Endothelial cell of umbilical vein (primary cell): ENCODE results near the gene MEX3C. TPM values are rescaled to one million over a fixed set of nuclear protein-coding genes. Genes with fewer than 3 reads are reported as not detected.

Source experiments
- BruUV-seq: library from RNA; stranded (reverse); fragments of 400-500 nt; replicated peaks from 2 replicates; lab custom pipeline; 2021; lab: Mats Ljungman, UMichigan
- CTCF ChIA-PET: fragments of 300-600, 350-600 bp; sonication (Branson Sonifier 250); formaldehyde crosslinking; loops from one replicate; lab custom pipeline; 2021; ENCODE audit warnings: antibody characterized with exemption, inconsistent platforms; lab: Charles Lee
- POLR2A ChIA-PET: fragments of 300-600, 350-600 bp; sonication (Branson Sonifier 250); formaldehyde crosslinking; loops from one replicate; lab custom pipeline; 2021; ENCODE audit warnings: antibody characterized with exemption, inconsistent platforms; lab: Charles Lee
- DNase-seq: peaks from one replicate; pipeline ENCODE4 v3.0.0-alpha.2; 2011; ENCODE audit warnings: low read depth, low spot score
- FAIRE-seq: peaks from 2 replicates; lab custom pipeline; 2011; peaks lifted over from hg19 to GRCh38; lab: Jason Lieb, UNC
- H2AFZ ChIP-seq: 2 replicates; pipeline ENCODE4 v1.6.0; 2012; ENCODE audit warnings: low read depth, low read length, control low read depth, inconsistent platforms
- H3K27ac ChIP-seq: 2 replicates; pipeline ENCODE4 v1.5.1; 2011; ENCODE audit warnings: low read depth, mild to moderate bottlenecking, control low read depth, low read length, moderate library complexity; ENCODE audit not compliant: insufficient read depth
- H3K27me3 ChIP-seq, 2 experiments: 2 replicates each; pipeline versions ENCODE4 v1.6.0 to v1.6.1; 2011; ENCODE audit warnings: low read length in 2 of 2, mixed read lengths in 1 of 2; ENCODE audit not compliant: control insufficient read depth in 2 of 2, insufficient read depth in 2 of 2
- H3K36me3 ChIP-seq, 2 experiments: 2 replicates in 1 of 2; 3 replicates in 1 of 2; pipeline ENCODE4 v1.5.1; 2011; ENCODE audit warnings: low read length in 2 of 2, mild to moderate bottlenecking in 1 of 2, moderate library complexity in 1 of 2; ENCODE audit not compliant: control insufficient read depth in 2 of 2, insufficient read depth in 2 of 2; ENCODE audit errors: extremely low read depth in 1 of 2
- H3K4me1 ChIP-seq: 3 replicates; pipeline ENCODE4 v1.5.1; 2011; ENCODE audit warnings: mild to moderate bottlenecking, low read length; ENCODE audit not compliant: control insufficient read depth, insufficient read depth; ENCODE audit errors: extremely low read depth
- H3K4me2 ChIP-seq: 2 replicates; pipeline ENCODE4 v1.6.1; 2011; ENCODE audit warnings: low read length, control low read depth, mixed read lengths; ENCODE audit not compliant: insufficient read depth
- H3K4me3 ChIP-seq, 3 experiments: fragments of 200-600 bp in 1 of 3; sonication (generic), shearing (Covaris generic) in 1 of 3; replicated peaks in 1 of 3; 2 replicates each; pipeline ENCODE4 v1.5.1; 2011 to 2016; ENCODE audit warnings: control low read depth in 3 of 3, low read length in 3 of 3, mild to moderate bottlenecking in 2 of 3, inconsistent platforms in 1 of 3, low read depth in 1 of 3, moderate library complexity in 1 of 3; ENCODE audit not compliant: insufficient read depth in 1 of 3
- H3K79me2 ChIP-seq: 2 replicates; pipeline ENCODE4 v1.6.0; 2012; ENCODE audit warnings: low read length, inconsistent platforms; ENCODE audit not compliant: control insufficient read depth, insufficient read depth
- H3K9ac ChIP-seq: replicated peaks from 2 replicates; pipeline ENCODE3; 2011; ENCODE audit warnings: low read length, control low read depth; ENCODE audit not compliant: insufficient read depth; ENCODE audit errors: extremely low read depth
- H3K9me1 ChIP-seq: replicated peaks from 3 replicates; pipeline ENCODE4 v1.6.0; 2011; ENCODE audit warnings: mild to moderate bottlenecking, low read length; ENCODE audit not compliant: control insufficient read depth, insufficient read depth; ENCODE audit errors: extremely low read depth
- H3K9me3 ChIP-seq: replicated peaks from 2 replicates; pipeline ENCODE4 v1.5.1; 2012; ENCODE audit warnings: low read length, inconsistent platforms; ENCODE audit not compliant: control insufficient read depth, insufficient read depth
- H4K20me1 ChIP-seq: replicated peaks from 2 replicates; pipeline ENCODE3; 2011; ENCODE audit warnings: mild to moderate bottlenecking, low read length; ENCODE audit not compliant: control insufficient read depth, insufficient read depth; ENCODE audit errors: extremely low read depth
- FOS ChIP-seq: IDR thresholded peaks from 2 replicates; pipeline ENCODE4 v1.6.1; 2011; ENCODE audit warnings: mild to moderate bottlenecking, low read length, moderate library complexity, borderline replicate concordance; ENCODE audit not compliant: insufficient read depth
- JUN ChIP-seq: IDR thresholded peaks from 2 replicates; pipeline ENCODE4 v1.6.1; 2011; ENCODE audit warnings: borderline replicate concordance, low read depth; ENCODE audit not compliant: insufficient read length, insufficient read depth
- MYC ChIP-seq: IDR thresholded peaks from one replicate; pipeline ENCODE4 v1.6.1; 2011; ENCODE audit warnings: mild to moderate bottlenecking, low read depth, low read length
- POLR2AphosphoS5 ChIP-seq: IDR thresholded peaks from 2 replicates; pipeline ENCODE4 v1.6.1; 2012; ENCODE audit warnings: low read depth, mild to moderate bottlenecking, control low read depth, low read length, moderate library complexity; ENCODE audit not compliant: insufficient read depth
- dilution Hi-C: fragments of 300-500 bp; cut with MboI; formaldehyde crosslinking; loops from one replicate; pipeline ENCODE4 v1.15.0; 2019; ENCODE audit warnings: low sequenced_read_pairs; ENCODE audit not compliant: extremely low pct_ligation_motif_present
- intact Hi-C: fragments of 100-400 bp; cut with micrococcal nuclease; formaldehyde crosslinking; loops from one replicate; pipeline ENCODE4 v1.10.0; 2022
- polyA plus RNA-seq, 4 experiments: library from polyadenylated mRNA; depleted of rRNA in 3 of 4; stranded (reverse) in 3 of 4; unstranded in 1 of 4; fragments of >200 nt; gene quantifications; 2 replicates each; pipeline versions ENCODE4 v1.2.1 to v1.2.3, GENCODE V29; 2011 to 2012; ENCODE audit warnings: missing spikeins in 1 of 4
- total RNA-seq: library from RNA; stranded (reverse); gene quantifications from 2 replicates; pipeline ENCODE4 v1.2.3, GENCODE V29; 2021
- TF ChIP-seq, protein P1 (sequence below), 2 donors: IDR thresholded peaks; 1 replicate in 1 of 2; 2 replicates in 1 of 2; pipeline ENCODE4 v1.5.1; 2011; ENCODE audit warnings: low read length in 2 of 2, mild to moderate bottlenecking in 2 of 2, moderate library complexity in 2 of 2, control low read depth in 1 of 2, inconsistent platforms in 1 of 2, low read depth in 1 of 2; ENCODE audit not compliant: insufficient read depth in 1 of 2; ENCODE audit errors: extremely low read depth in 1 of 2

Gene MEX3C
- total and polyA plus RNA-seq, 2 donors (not counting 3 experiments of a cell fraction or from before 2014, with no cell fraction given), result 23.4 to 45.7 TPM

DNA sequence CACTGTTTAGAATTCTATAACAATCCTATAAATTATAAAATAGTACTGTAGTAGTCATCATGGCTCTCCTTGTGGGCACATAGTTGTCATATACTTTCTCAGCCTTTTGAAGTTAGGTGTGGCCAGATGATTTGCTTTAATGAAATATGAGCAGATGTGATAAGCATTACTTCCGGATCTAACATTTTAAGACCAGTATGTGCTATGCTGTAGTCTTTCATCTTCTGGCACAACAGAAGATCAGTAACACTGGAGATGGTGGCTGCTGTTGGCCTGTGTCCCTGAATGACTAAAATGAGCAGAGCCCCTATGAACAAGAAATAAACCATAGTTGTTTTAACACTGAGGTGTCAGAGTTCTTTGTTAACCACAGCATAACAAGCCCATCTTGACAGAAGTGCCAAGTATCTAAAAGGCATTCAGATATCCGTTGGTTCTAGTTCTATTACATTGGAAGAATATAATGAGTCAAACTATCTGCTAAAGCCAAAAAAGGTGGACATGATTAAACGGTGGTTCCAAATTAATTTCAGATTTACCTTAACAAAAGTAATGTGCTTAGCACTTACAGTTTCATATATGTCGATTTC lies 6.3 kb downstream of the MEX3C start:
- Histone ChIP-seq H3K4me2 (no peak overlapping the region), H3K79me2 (peaks cover 99% of the 10 kb centered on the region), H3K9me1 (peaks cover 3% of the 10 kb centered on the region), H3K36me3 (no peaks in the 10 kb centered on the region), H3K4me1 (peaks cover 39% of the 10 kb centered on the region), H4K20me1 (peaks cover 28% of the 10 kb centered on the region), H3K27ac (no peak overlapping the region), H3K27me3 (no peaks in the 10 kb centered on the region), H2AFZ (no peak overlapping the region), H3K4me3 (no peak overlapping the region), H3K9me3 (no peaks in the 10 kb centered on the region), H3K9ac (no peak overlapping the region)
- TF ChIP-seq MYC, result no peak
- TF ChIP-seq POLR2AphosphoS5, result no peak
- no peak for TF ChIP-seq FOS
- no peak for TF ChIP-seq JUN
- TF ChIP-seq, protein P1, sequence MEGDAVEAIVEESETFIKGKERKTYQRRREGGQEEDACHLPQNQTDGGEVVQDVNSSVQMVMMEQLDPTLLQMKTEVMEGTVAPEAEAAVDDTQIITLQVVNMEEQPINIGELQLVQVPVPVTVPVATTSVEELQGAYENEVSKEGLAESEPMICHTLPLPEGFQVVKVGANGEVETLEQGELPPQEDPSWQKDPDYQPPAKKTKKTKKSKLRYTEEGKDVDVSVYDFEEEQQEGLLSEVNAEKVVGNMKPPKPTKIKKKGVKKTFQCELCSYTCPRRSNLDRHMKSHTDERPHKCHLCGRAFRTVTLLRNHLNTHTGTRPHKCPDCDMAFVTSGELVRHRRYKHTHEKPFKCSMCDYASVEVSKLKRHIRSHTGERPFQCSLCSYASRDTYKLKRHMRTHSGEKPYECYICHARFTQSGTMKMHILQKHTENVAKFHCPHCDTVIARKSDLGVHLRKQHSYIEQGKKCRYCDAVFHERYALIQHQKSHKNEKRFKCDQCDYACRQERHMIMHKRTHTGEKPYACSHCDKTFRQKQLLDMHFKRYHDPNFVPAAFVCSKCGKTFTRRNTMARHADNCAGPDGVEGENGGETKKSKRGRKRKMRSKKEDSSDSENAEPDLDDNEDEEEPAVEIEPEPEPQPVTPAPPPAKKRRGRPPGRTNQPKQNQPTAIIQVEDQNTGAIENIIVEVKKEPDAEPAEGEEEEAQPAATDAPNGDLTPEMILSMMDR (IDR thresholded peaks at IDR 0.05; ENCODE audit: extremely low read depth in 1 of 2, insufficient read depth in 1 of 2, low read depth in 1 of 2, low read length in 2 of 2), result no peak
- ChIA-PET POLR2A (no interaction called here), CTCF (interaction anchor here (1.5 kb wide), 1 partner anchor 15 kb away, joined by 3 read pairs; no protein-coding TSS in a partner anchor)
- DNase-seq (no peak), FAIRE-seq (no peak)
- BruUV-seq, result no TSS peak
- dilution Hi-C loops, result no loop called here
- intact Hi-C loops, result no loop called here
